ENCODE data around the gene ORAI1. TPM values are rescaled to one million over a fixed set of nuclear protein-coding genes. Genes with fewer than 3 reads are reported as not detected.

Gene ORAI1
- total RNA-seq, 4 donors from 2014 or later: 1.8 to 20.0 (median 13.8) TPM

GRCh38 chr12:121579190-121579791 lies 47.0 kb upstream of the ORAI1 start:
- H3K4me1 ChIP-seq: peaks cover 0 to 20% of the 10 kb centered on the region in 2 donors
- TF ChIP-seq POLR2A (IDR thresholded peaks at IDR 0.05): no peak
- TF ChIP-seq, protein P1, sequence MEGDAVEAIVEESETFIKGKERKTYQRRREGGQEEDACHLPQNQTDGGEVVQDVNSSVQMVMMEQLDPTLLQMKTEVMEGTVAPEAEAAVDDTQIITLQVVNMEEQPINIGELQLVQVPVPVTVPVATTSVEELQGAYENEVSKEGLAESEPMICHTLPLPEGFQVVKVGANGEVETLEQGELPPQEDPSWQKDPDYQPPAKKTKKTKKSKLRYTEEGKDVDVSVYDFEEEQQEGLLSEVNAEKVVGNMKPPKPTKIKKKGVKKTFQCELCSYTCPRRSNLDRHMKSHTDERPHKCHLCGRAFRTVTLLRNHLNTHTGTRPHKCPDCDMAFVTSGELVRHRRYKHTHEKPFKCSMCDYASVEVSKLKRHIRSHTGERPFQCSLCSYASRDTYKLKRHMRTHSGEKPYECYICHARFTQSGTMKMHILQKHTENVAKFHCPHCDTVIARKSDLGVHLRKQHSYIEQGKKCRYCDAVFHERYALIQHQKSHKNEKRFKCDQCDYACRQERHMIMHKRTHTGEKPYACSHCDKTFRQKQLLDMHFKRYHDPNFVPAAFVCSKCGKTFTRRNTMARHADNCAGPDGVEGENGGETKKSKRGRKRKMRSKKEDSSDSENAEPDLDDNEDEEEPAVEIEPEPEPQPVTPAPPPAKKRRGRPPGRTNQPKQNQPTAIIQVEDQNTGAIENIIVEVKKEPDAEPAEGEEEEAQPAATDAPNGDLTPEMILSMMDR (IDR thresholded peaks at IDR 0.05): no peak
- H3K9me3 ChIP-seq: no peaks in the 10 kb centered on the region
- peak overlapping the region; percentile 68 for H3K4me3 ChIP-seq
- peak; percentile 28 to 47 for DNase-seq
- peak overlapping the region; percentile 80 to 88 for H3K27ac ChIP-seq
- no peaks in the 10 kb centered on the region for H3K36me3 ChIP-seq
- intact Hi-C loops (cut with DNase I; ENCODE audit: low total_unique reads): no loop called here
- no peaks in the 10 kb centered on the region for H3K27me3 ChIP-seq

DNA sequence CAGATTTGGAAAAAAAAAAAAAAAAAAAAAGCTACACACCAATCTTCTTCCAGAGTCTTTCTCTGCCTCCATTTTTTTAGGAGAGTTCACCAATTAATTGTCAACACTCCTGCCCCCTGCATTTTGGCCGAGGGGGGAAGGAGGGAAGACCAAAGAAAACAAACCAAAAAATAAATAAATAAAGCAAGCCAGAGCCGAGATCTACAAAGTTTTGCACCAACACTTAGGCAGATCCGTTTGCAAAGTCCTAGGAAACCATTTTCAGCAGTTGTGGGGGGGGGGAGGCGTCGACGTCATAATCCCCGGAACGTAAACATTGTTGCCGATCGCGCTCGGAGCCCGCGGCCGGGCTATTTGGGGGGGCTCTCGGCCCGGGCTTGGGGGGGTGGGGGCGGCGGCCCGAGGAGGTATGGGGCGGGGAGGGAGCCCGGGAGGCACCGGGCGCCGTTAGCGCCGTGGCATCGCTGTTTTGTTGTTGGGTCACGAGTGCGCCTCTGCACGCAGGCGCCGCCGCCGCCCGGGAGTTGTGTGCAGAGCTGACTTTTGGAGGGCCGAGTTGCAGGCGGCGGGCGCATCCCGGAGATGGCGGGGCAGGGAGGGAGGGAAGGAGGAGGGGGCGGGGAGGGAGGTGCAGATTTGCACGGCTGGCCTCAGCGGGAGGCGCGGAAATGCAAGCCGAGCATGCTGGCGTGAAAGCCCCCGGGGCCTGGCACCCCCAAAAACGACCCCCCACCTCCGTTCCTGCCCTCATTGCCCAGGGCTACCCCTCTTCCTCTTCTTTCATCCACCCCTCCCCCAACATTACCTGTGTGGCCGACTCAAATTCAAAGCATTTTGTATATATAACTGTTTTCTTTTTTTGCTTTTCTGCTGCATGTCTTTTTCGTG lies 46.1 kb upstream of the ORAI1 start:
- H3K4me1 ChIP-seq: peaks cover 0 to 20% of the 10 kb centered on the region in 2 donors
- peak in 1 of 2 donors; percentile 9 for TF ChIP-seq POLR2A (IDR thresholded peaks at IDR 0.05)
- TF ChIP-seq, protein P1 (IDR thresholded peaks at IDR 0.05): no peak
- DNase-seq: peak; percentile 64 to 79

DNA sequence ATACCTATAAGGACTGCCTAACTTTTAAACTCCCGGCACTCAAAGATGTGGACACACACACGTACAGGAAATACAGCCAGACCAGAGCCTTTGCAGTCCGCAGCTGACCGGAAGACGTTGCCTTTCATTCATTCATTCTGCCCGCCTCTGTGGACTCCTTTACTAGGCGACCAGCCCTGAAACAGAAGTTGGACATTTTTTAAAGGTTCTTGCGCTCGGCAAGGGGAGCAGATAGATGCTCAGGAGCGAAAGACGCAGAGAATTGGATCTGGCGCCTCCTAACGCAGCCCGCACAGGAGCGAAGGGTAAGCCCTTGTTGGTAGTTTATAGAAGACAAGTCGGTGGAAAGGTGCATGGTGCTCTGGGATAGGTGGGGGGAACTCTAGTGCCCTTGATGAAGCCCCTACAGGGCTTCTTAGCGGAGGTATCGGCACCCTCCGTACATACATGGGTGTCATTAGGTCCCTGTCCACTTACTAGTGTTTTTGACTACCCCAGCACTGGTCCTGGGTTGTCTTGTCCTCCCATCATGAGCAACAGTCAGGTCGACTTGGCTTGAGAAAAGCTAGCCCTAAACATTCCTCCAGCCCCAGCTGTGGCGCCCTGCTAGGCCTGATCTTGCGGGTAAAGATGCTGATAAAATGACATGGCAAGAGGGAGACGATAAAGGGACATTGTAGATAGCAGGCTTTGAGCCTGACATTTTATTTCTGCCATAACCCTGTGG lies 45.2 kb upstream of the ORAI1 start, which contains the start of gene KDM2B:
Gene KDM2B, minus strand, starts transcription at position 65 of the 727 bp plus-strand sequence. CDS start 112 bp downstream, outside the sequence.
- H3K27me3 ChIP-seq: no peaks in the 10 kb centered on the region
- peak; percentile 23 to 38 for DNase-seq
- H3K36me3 ChIP-seq: no peaks in the 10 kb centered on the region
- H3K27ac ChIP-seq: peak within 1 kb of the TSS; percentile 80 to 88
- H3K4me1 ChIP-seq: peaks cover 0 to 20% of the 10 kb centered on the region in 2 donors
- TF ChIP-seq POLR2A (IDR thresholded peaks at IDR 0.05): no peak
- TF ChIP-seq, protein P1 (IDR thresholded peaks at IDR 0.05): no peak
- no peaks in the 10 kb centered on the region for H3K9me3 ChIP-seq
- intact Hi-C loops (cut with DNase I; ENCODE audit: low total_unique reads): no loop called here
- H3K4me3 ChIP-seq: peak within 1 kb of the TSS; percentile 68

More for the DNA sequence above, 46.1 kb upstream of the ORAI1 start:
- peak overlapping the region; percentile 68 for H3K4me3 ChIP-seq
- H3K27me3 ChIP-seq: no peaks in the 10 kb centered on the region
- H3K36me3 ChIP-seq: no peaks in the 10 kb centered on the region
- H3K27ac ChIP-seq: peak overlapping the region; percentile 80 to 88
- H3K9me3 ChIP-seq: no peaks in the 10 kb centered on the region
- intact Hi-C loops (cut with DNase I; ENCODE audit: low total_unique reads): no loop called here

GRCh38 chr12:121581686-121582429 lies 44.5 kb upstream of the ORAI1 start:
- TF ChIP-seq, protein P1 (IDR thresholded peaks at IDR 0.05): no peak
- H3K27me3 ChIP-seq: no peaks in the 10 kb centered on the region
- peak overlapping the region; percentile 80 to 88 for H3K27ac ChIP-seq
- H3K4me1 ChIP-seq: peaks cover 0 to 18% of the 10 kb centered on the region in 2 donors
- H3K9me3 ChIP-seq: no peaks in the 10 kb centered on the region
- intact Hi-C loops (cut with DNase I; ENCODE audit: low total_unique reads): no loop called here
- H3K4me3 ChIP-seq: peak overlapping the region; percentile 11 to 17
- H3K36me3 ChIP-seq: no peaks in the 10 kb centered on the region
- no peak for DNase-seq
